DOHH2 (cell line): ENCODE data around the gene ZNF506.

Experiments used
- CTCF ChIP-seq: fragments of 200-600 bp; sonication (generic); IDR thresholded peaks from one replicate; pipeline ENCODE4 v1.5.1; 2014; ENCODE audit warnings: antibody characterized with exemption, mild to moderate bottlenecking, low read depth, low read length; ENCODE audit not compliant: poor library complexity, severe bottlenecking
- EZH2phosphoT487 ChIP-seq: fragments of 200-600 bp; sonication (generic); IDR thresholded peaks from 2 replicates; pipeline ENCODE4 v1.6.1; 2017; ENCODE audit warnings: borderline replicate concordance, mild to moderate bottlenecking, antibody characterized with exemption, low read length, moderate library complexity, mixed read lengths

DNA sequence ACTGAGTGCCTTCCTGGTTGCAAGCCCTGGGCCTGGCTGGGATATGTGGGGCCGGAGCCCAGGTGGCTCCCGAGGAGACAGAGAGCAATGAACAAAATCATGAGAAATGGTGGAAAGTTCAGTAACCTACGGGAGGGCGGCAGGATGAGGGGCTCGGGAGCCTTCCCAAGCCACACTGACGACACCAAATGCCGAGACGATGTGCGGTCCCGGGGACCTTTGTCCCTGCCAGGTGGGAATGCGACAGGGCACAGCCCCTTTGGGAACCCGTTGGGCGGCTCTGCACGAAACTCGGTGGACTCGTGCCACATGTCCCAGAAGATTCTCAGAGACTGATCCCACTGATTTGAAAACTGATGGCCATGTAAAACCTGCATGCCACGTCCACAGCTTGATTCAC, 76.9 kb downstream of the ZNF506 start:
- TF ChIP-seq CTCF (no peak), EZH2phosphoT487 (no peak)
